Fibroblast of the aortic adventitia (primary cell): ENCODE data around the gene LRMDA. TPM values are rescaled to one million over a fixed set of nuclear protein-coding genes. Genes with fewer than 3 reads are reported as not detected.

Source experiments
- DNase-seq: peaks from one replicate; pipeline ENCODE4 v3.0.0-alpha.2; 2010; ENCODE audit warnings: low read depth
- H3K4me3 ChIP-seq: 2 replicates; pipeline ENCODE4 v1.5.1; 2011; ENCODE audit warnings: low read depth, mild to moderate bottlenecking, control low read depth, low read length, moderate library complexity
- total RNA-seq: library from RNA; depleted of rRNA; stranded (reverse); fragments of >200 nt; gene quantifications from 2 replicates; pipeline ENCODE4 v1.2.3, GENCODE V29; 2012; ENCODE audit warnings: low replicate concordance
- TF ChIP-seq, protein P1 (sequence below): IDR thresholded peaks from 2 replicates; pipeline ENCODE4 v1.5.1; 2011; ENCODE audit warnings: mild to moderate bottlenecking, low read length, control low read depth, inconsistent platforms; ENCODE audit not compliant: insufficient read depth

Gene LRMDA
- total RNA-seq, 1 donor: 6.3 TPM

GRCh38 chr10:76404531-76404930, 973.1 kb downstream of the LRMDA start:
- TF ChIP-seq, protein P1, sequence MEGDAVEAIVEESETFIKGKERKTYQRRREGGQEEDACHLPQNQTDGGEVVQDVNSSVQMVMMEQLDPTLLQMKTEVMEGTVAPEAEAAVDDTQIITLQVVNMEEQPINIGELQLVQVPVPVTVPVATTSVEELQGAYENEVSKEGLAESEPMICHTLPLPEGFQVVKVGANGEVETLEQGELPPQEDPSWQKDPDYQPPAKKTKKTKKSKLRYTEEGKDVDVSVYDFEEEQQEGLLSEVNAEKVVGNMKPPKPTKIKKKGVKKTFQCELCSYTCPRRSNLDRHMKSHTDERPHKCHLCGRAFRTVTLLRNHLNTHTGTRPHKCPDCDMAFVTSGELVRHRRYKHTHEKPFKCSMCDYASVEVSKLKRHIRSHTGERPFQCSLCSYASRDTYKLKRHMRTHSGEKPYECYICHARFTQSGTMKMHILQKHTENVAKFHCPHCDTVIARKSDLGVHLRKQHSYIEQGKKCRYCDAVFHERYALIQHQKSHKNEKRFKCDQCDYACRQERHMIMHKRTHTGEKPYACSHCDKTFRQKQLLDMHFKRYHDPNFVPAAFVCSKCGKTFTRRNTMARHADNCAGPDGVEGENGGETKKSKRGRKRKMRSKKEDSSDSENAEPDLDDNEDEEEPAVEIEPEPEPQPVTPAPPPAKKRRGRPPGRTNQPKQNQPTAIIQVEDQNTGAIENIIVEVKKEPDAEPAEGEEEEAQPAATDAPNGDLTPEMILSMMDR: no peak
- H3K4me3 ChIP-seq: no peak overlapping the region

GRCh38 chr10:76405922-76406321, 974.5 kb downstream of the LRMDA start:
- no peak for DNase-seq
- TF ChIP-seq, protein P1: no peak
- no peak overlapping the region for H3K4me3 ChIP-seq

More at GRCh38 chr10:76404531-76404930, 973.1 kb downstream of the LRMDA start:
- no peak for DNase-seq

DNA sequence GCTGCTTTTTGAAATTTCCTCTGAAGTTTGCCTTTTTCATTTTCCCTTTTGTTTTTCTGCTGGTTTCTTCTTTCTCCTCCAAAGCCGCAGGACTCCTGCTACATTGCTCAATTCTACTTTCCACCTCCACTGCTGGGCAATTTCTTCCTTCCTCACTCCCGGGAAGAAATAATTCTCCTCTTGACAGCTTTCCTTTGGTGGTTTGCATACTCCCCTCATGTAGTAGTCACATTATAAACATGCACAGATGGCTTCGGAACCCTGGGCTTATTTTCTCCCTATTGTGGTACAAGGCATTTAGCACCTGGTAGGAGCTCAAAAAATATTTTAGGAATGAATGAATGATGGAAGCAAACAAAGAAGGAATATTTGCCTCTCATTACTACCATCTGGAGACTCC, 977.2 kb downstream of the LRMDA start:
- no peak overlapping the region for H3K4me3 ChIP-seq
- DNase-seq: no peak
- TF ChIP-seq, protein P1: no peak

DNA sequence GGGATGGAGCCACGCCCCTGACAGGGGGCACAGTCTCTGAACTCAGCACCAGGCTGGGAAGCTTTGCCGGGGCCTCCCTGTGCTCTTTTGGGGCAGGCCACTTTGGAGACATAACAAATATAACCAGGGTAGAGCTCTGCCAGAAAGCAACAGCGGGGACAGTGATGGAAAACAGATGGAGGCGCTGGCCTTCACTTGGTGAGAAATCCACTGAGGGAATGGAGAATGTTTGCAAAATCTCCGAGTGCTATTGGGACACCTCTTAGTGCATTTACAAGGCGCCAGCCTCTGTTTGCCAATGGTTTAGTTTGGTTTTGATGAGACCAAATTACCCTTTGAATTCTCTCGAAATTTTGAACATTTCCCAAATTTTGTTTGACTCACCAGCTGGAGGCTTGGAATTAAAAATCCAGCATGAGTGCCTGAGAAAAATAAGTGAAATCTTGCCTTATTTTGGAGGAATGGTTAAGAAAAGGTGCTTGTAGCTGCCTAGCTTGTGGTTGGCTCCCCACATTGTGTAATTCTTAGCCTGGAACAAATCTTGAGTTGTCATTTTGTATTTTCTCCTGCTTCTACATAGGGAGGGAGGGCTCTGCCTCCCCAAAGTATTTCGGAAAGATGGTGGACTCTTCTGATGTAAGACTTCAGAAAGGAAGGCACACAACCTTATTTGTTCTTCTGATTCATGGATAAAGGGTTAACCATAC, 980.5 kb downstream of the LRMDA start:
- TF ChIP-seq, protein P1: no peak
- H3K4me3 ChIP-seq: no peak overlapping the region
- DNase-seq: peak; percentile 97

GRCh38 chr10:76415554-76415953, 984.1 kb downstream of the LRMDA start:
- TF ChIP-seq, protein P1: no peak
- no peak for DNase-seq

DNA sequence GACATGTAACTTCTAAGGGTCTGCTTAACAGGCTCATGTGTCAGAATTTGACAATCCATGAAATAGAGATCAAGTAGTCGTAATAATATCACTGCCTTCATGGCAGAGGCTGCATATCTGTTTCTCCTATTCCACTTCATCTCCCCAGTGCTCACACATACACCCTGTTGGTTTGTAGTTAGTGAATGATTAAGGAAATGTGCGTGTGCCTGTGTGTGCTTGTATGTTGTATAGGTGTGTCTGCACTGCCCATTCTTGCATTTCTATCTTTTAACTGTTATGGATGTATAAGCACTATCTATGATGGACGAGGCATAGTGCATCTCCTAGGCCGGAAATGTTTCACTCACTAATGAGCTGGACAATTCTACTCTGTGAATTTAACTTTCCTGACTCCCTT, 985.2 kb downstream of the LRMDA start:
- TF ChIP-seq, protein P1: no peak
- DNase-seq: no peak
- H3K4me3 ChIP-seq: no peak overlapping the region

More at GRCh38 chr10:76415554-76415953, 984.1 kb downstream of the LRMDA start:
- no peak overlapping the region for H3K4me3 ChIP-seq

DNA sequence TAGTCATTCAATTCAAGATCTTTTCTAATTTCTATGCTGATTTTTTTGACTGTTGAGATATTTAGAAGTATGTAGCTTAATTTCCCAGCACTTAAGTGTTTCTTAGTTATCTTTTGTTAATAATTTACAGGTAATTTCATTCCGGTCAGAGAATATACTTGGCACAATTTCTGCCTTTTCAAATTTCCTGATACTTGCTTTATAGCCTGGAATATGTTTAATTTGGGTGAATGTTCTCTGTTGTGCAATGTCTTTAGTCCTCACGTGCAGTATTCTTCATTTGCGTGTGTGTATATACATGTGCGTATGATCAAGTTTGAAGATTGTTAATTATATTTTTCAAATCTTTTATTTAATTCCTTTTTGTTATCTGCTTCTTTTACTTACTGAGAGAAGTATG, 989.3 kb downstream of the LRMDA start:
- no peak overlapping the region for H3K4me3 ChIP-seq
- no peak for DNase-seq
- TF ChIP-seq, protein P1: no peak
